Measurements from ENCODE around the gene LOX.

Gene LOX

DNA sequence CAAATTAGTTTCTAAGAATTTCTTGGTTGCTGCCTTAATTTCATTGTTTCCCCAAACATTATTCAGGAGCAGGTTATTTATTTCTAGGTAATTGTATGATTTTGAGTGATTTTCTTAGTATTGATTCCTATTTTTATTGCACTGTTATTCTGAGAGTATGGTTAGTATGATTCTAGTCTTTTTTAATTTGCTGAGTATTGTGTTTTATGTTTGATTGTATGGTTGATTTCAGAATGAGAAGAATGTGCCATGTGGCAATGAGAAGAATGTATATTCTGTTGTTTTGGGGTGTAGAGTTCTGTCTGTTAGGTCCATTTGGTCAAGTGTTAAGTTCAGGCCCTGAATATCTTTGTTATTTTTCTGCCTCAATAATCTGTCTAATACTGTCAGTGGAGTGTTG, 27.1 kb downstream of the LOX start:
- DNase-seq: no peak

DNA sequence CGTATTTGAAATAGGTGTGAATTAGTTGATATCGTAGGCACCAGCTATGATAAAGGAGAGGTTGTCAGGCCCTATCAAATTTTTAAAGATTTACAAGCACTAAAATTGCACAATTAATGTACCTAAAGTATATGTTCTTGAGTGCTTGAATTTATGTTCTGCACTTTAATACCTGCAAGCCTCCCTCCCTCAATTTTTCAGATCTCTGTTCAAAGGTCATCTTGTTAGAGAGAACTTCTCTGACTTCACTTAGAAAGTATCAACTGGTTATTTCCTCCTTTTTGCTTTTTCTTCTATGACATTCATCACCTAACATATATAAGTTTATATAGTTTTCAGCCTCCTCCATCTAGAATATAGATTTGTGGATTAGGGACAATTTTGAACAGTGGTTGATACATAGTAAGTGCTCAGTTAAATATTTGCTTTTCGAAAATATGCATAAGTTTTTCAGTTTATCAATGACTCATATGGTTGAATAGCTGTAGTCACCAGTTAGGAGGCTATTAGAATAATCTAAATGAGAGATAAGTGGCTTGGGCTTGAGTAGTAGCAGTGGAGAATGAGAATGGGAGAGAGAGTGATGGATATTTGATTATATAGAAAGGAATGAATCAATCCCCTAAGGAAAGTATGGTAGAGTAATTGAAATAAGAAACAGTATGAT, 37.3 kb downstream of the LOX start:
- no peak for DNase-seq

DNA sequence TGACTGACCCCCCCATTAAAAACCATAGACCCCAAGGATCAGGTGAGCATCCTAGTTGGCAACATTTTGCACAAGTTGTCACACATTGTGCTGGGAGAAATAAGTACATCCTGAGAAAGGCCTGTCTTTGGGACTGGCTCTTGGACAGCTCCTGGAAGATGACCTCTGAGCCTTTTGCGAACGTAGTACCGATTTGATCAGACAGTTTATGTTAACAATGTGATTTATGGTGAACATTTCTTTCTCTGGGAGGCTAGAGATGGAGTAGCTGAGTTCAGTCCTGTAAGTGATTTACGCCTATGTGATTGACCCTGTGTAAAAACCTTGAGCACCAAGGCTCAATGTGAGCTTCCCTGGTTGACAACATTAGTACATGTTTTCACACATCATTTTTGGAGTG, 41.7 kb downstream of the LOX start:
- DNase-seq: no peak

DNA sequence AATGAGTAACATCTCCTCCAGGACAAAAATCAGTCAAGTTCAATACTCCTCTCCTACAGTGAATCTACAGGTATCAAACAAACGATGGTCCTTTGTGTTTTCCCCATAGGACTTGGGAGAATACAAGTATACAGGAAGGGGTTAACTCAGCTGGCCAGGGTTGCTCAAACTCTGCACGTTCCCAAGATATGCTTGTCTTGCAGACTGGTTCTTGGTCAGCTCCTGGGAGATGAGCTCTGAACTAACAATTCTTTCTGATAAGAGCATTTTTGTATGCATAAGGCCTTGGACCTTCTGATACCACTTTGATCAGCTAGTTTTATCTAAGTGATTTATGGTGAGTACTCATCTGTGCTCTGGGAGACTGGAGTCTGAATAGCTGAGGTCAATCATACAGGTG, 42.1 kb downstream of the LOX start:
- no peak for DNase-seq

DNA sequence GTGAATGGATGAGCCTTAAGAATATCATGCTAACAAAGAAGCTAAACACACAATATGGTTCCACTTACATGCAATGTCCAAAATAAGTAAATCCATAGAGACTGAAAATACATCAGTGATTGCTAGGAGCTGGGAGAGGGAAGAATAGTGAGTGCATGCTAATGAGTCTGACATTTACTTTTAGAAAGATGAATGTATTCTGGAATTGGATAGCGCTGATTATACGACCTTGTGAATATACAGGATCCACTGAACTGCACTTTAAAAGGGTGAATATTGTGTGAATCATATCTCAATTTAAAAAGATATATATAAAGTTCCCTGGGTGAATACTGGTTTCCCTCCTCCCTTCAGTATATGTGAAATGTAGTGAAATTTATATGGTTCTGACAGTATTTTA, 46.2 kb downstream of the LOX start:
- DNase-seq: no peak

DNA sequence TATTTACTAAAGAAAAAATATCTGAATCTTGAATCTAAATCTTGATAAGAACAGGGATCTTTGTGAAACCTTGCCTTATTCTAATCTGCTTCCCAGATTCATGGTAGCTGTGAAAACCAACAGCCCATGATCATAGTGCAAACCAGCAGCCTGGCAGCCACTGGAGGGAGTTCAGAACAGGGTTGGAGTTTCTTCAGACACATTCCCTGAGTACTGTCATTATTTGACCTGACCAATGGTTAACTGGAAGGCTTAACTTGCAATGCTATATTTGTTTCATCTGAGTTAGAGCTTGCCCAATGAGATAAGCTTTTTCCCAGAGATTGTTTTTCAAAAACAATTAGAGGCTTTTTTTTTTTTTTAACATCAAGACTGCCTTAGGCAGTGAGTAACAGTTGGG, 47.8 kb downstream of the LOX start:
- DNase-seq: no peak

DNA sequence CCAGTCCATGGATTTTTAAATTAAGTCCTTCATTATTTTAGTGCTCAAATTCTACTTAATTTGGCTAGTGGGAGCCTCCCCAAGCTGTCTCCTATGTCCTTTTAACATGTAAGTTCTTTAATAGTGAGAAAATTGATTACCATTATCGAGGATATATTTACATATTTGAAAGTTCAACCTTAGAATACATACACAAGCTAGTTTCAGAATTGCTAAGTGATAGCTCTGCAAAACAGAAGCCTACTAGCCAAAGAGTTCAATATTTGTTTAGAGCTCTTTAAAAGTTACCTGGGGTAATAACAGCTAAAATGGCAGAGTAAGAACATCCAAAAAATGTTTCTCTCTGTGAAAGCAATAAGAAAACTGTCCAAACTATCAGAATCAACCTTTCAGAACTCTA, 48.2 kb downstream of the LOX start:
- DNase-seq: no peak

DNA sequence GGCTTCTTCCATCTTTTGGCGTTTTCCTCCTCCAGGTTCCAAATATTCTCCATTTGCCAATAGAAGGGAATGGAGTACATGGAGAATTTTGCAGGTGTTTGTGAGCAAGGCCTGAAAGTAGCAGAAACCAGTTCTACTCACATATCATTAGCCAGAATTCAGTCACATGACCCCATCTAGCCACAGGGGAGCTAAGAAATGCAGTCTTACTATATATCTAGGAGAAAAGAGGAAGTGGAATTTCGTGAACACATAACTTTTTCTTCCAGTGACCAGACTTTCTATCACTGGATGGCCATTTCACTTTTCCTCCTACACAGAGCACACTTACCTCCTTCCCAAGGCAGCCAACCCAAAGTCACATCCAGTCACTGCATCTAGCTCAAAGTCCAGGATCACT, 55.1 kb downstream of the LOX start:
- no peak for DNase-seq

DNA sequence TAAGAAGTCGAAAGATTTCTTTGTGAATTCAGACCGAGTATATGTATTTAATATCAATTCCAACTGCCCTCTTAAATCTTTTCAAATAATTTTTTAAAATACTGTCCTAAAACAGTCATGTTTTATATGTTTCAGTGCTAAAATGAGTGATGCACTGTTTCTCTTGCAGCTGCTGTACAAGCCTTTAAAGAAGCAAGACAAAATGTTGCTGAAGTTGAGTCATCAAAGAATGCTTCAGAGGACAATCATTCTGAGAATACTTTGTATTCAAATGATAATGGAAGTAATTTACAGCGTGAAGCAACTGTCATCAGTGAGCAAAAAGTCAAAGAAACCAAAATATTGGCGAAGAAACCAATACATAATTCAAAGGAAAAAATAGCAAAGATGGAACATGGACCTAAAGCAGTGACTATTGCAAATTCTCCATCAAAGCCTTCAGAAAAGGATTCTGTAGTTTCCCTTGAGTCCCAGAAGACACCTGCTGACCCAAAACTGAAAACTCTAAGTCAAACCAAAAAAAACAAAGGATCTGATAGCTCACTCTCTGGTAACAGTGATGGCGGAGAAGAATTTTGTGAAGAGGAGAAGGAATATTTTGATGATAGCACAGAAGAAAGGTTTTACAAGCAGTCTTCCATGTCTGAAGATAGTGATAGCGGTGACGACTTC, 58.0 kb downstream of the LOX start:
- DNase-seq: no peak

DNA sequence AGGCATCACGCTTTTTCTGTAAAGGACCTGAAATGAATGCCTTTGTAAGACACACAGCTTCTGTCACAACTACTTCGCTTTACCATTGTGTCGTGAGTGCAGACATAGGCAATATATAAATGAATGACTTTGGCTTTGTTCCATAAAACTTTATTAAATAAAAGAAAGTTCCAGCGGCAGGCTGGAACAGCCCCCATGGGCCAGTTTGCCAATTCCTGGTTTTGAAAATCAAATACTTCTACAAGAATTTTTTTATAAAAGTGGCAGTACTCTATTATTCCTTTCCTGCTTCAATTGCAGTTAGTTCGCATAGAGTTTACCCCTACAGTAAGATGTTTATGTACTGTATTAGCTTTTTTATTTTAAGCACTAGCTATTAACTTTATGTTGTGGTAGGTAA, 62.6 kb downstream of the LOX start:
- DNase-seq: no peak

DNA sequence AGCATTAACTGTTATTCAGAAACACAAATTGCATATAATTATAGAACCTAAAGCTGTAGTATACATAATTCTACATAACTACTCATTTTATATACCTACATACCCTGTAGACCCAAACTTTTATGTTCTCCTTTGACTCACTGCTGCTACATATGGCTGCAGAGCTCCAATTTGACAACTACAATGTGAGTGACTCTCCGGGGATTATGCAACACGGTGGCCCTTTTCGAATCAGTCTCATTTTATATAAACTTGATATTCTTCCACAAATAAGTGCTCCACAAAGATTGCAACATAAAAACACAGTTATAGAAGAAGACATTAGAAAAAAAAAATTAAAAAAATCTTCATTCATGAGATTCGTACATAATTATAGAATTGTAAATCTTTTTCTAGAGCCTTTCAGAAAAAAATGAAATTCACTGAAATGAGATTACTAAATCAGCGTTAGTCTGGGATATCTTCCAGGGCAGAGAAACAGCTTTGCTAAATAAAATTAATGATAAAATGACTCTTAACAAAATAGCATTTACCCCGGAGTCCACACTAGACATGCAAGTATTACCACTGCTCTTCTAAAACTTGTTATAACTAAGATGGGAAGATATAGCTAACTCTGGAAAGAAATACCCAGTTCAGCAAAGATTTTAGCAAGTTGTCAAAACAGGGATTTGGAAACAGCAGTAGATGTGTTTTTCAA, 63.7 kb downstream of the LOX start:
- DNase-seq: no peak

Data from NCI-H1417 (cell line).